Fibroblast of skin of back (primary cell): ENCODE data around the gene GTF3A.

ENCODE experiments used
- DNase-seq: peaks from one replicate; pipeline ENCODE4 v3.0.0-alpha.2; 2013

The GTF3A gene

GRCh38 chr13:27405546-27406134, 18.8 kb upstream of the GTF3A start:
- DNase-seq: no peak

GRCh38 chr13:27406178-27406939, 18.1 kb upstream of the GTF3A start:
- peak; percentile 18 for DNase-seq

GRCh38 chr13:27408074-27408473, 16.3 kb upstream of the GTF3A start:
- DNase-seq: no peak

- no peak for DNase-seq
These were observed 15.4 kb upstream of the GTF3A start for GRCh38 chr13:27409013-27409412.

GRCh38 chr13:27411341-27411740, 13.1 kb upstream of the GTF3A start:
- no peak for DNase-seq

GRCh38 chr13:27415116-27415515, 9.3 kb upstream of the GTF3A start:
- no peak for DNase-seq

GRCh38 chr13:27419328-27419727, 5.1 kb upstream of the GTF3A start:
- DNase-seq: no peak

- no peak for DNase-seq
These were observed 3.1 kb upstream of the GTF3A start for GRCh38 chr13:27421101-27421871.

GRCh38 chr13:27423333-27423732, 1.1 kb upstream of the GTF3A start:
- no peak for DNase-seq

- DNase-seq: no peak
These were observed 919 bp downstream of the GTF3A start for GRCh38 chr13:27425158-27425917.

GRCh38 chr13:27425918-27426630, 1.7 kb downstream of the GTF3A start:
- DNase-seq: peak; percentile 66

GRCh38 chr13:27427641-27428040, 3.2 kb downstream of the GTF3A start:
- no peak for DNase-seq

- no peak for DNase-seq
These were observed 3.7 kb downstream of the GTF3A start for GRCh38 chr13:27428160-27428559.

GRCh38 chr13:27432180-27432579, 7.8 kb downstream of the GTF3A start:
- no peak for DNase-seq

- no peak for DNase-seq
These were observed 8.3 kb downstream of the GTF3A start for GRCh38 chr13:27432611-27433210.

GRCh38 chr13:27437126-27437525, 12.7 kb downstream of the GTF3A start:
- DNase-seq: no peak

- DNase-seq: no peak
These were observed 16.0 kb downstream of the GTF3A start for GRCh38 chr13:27440408-27440807.

- DNase-seq: no peak
These were observed 17.7 kb downstream of the GTF3A start for GRCh38 chr13:27442071-27442647.

- DNase-seq: no peak
These were observed 18.4 kb downstream of the GTF3A start for GRCh38 chr13:27442797-27443196.

GRCh38 chr13:27446986-27447583, 22.7 kb downstream of the GTF3A start:
- DNase-seq: no peak

GRCh38 chr13:27448308-27448707, 23.9 kb downstream of the GTF3A start:
- no peak for DNase-seq
